ENCODE measurements around the gene FGF2. TPM values are rescaled to one million over a fixed set of nuclear protein-coding genes. Genes with fewer than 3 reads are reported as not detected.
"Not testable (repeated sequence)": the region's sequence is repeated elsewhere in the genome, so short reads cannot be mapped to it uniquely, and the experiment has no call there.

The FGF2 gene
- total and polyA plus RNA-seq, 5 donors from 2014 or later: not detected

DNA sequence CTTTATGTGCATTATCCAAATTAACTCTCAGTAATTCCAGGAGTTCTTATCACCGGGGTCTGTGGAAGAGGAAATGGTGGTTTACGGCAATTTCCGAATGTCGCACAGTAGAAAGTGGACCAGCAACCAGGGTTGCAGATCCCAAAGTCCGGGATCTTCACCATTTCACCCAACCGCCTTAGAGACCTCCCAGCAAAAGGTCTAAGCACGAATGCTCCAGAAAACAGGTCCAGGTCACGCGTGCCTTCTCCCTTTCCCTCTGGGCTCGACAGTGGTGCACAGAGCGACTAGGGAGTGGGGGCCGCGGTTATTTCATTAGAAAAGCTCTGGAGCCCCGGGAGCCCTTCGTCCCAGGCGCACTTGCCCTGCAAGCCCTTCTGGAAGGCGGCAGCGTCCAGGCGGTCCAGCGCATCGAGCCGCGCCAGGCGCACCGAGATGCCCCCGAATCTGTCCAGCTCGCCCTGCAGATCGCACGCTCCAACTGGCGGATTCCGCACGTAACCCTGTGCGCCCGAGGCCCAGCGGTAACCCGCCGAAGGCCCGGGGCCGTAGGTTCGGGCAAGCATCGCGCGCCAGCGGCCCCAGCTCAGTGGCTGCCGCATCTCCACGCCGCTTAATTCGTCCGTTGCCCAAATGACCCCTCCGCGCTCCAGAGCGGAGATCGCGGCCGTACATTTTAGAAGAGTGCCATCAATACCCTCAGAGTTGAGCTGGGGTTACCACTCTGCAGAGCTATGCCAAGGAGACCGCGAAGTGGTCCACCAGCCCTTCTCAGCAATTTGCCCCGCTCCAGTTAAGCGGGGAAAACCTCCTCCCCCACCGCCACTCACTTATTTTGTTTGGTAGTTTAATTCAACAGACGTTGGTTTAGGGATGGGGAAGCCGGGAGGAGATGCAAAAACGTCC is 95.6 kb downstream of the FGF2 start, which contains the start of gene NUDT6:
NUDT6 (minus strand) TSS at position 627 of the 906 bp plus-strand sequence; CDS start at position 602, 25 bp downstream.
- H3K27ac ChIP-seq (ENCODE audit: insufficient read depth, low read length, poor library complexity, severe bottlenecking): peak within 1 kb of the TSS; percentile 81
- H3K4me3 ChIP-seq (ENCODE audit: low read depth, low read length): peak within 1 kb of the TSS; percentile 95
- DNase-seq (peak; percentile 3 to 68 (median 38)), ATAC-seq (ENCODE audit: low read depth in 2 of 2) (peak; percentile 38 to 43)
- Mint-ChIP-seq H3K27ac (peak within 1 kb of the TSS in 2 of 3 donors; percentile 92 to 96), H3K4me3 (peak within 1 kb of the TSS in 3 of 4 donors; percentile 97 to 99 (median 99)), H3K27me3 (no peaks in the 10 kb centered on the region), H3K36me3 (no peaks in the 10 kb centered on the region), H3K4me1 (peaks cover 5 to 21% (median 9%) of the 10 kb centered on the region in 4 donors), H3K9me3 (no peaks in the 10 kb centered on the region)
- peaks cover 22% of the 10 kb centered on the region for H3K4me1 ChIP-seq (ENCODE audit: control insufficient read depth, insufficient read depth, low read length, poor library complexity, severe bottlenecking)
- no peaks in the 10 kb centered on the region for H3K36me3 ChIP-seq (ENCODE audit: control insufficient read depth, insufficient read depth, low read length)
- no peaks in the 10 kb centered on the region for H3K9me3 ChIP-seq (ENCODE audit: control insufficient read depth in 2 of 2, low read length in 2 of 2)
- no peaks in the 10 kb centered on the region for H3K27me3 ChIP-seq (ENCODE audit: control insufficient read depth, insufficient read depth, low read length)

DNA sequence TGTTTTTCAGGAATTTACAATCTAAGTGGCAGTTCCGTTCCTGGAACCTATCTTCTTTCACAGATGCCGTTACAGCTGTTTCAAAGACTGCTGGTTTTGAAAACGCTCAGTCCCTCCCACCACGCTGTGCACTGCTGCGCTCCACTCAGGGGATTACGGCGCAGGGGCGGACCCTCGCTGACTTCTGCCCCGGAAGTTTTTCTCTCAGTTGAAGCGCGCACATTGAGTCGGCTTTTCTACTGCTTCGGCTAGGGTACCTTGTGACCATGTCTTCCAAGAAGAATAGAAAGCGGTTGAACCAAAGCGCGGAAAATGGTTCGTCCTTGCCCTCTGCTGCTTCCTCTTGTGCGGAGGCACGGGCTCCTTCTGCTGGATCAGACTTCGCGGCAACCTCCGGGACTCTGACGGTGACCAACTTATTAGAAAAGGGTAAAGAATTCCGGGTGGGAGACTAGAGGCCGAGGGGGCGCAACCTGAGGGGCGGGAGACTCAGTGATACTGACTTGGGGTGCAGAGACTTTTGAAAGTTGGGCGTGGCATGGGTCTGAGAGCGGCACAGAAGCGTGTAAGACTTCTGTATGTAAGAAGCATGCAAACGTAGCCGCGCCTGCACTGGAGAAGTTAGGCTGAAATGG is 96.4 kb downstream of the FGF2 start:
- peaks cover 22% of the 10 kb centered on the region for H3K4me1 ChIP-seq (ENCODE audit: control insufficient read depth, insufficient read depth, low read length, poor library complexity, severe bottlenecking)
- H3K27me3 Mint-ChIP-seq: no peaks in the 10 kb centered on the region
- peak; percentile 73 to 96 (median 86) for DNase-seq
- peaks cover 5 to 25% (median 10%) of the 10 kb centered on the region in 4 donors for H3K4me1 Mint-ChIP-seq
- no peaks in the 10 kb centered on the region for H3K27me3 ChIP-seq (ENCODE audit: control insufficient read depth, insufficient read depth, low read length)
- H3K36me3 ChIP-seq (ENCODE audit: control insufficient read depth, insufficient read depth, low read length): peaks cover 2% of the 10 kb centered on the region
- no peaks in the 10 kb centered on the region for H3K36me3 Mint-ChIP-seq
- H3K27ac ChIP-seq (ENCODE audit: insufficient read depth, low read length, poor library complexity, severe bottlenecking): peak overlapping the region; percentile 81
- peak overlapping the region in 2 of 3 donors; percentile 92 to 96 for H3K27ac Mint-ChIP-seq
- no peaks in the 10 kb centered on the region for H3K9me3 Mint-ChIP-seq
- peak overlapping the region; percentile 95 for H3K4me3 ChIP-seq (ENCODE audit: low read depth, low read length)
- peak overlapping the region in 3 of 4 donors; percentile 97 to 99 (median 99) for H3K4me3 Mint-ChIP-seq
- H3K9me3 ChIP-seq (ENCODE audit: control insufficient read depth in 2 of 2, low read length in 2 of 2): no peaks in the 10 kb centered on the region
- ATAC-seq (ENCODE audit: low read depth in 2 of 2): peak; percentile 97 to 98

- Histone ChIP-seq H3K9me3 (ENCODE audit: control insufficient read depth in 2 of 2, low read length in 2 of 2) (no peaks in the 10 kb centered on the region), H3K36me3 (ENCODE audit: control insufficient read depth, insufficient read depth, low read length) (peaks cover 16% of the 10 kb centered on the region), H3K4me1 (ENCODE audit: control insufficient read depth, insufficient read depth, low read length, poor library complexity, severe bottlenecking) (peaks cover 5% of the 10 kb centered on the region), H3K27me3 (ENCODE audit: control insufficient read depth, insufficient read depth, low read length) (no peaks in the 10 kb centered on the region), H3K4me3 (ENCODE audit: low read depth, low read length) (no peak overlapping the region), H3K27ac (ENCODE audit: insufficient read depth, low read length, poor library complexity, severe bottlenecking) (no peak overlapping the region)
- ATAC-seq (ENCODE audit: low read depth in 2 of 2) (no peak), DNase-seq (no peak)
- Mint-ChIP-seq H3K27ac (no peak overlapping the region), H3K4me3 (no peak overlapping the region), H3K9me3 (no peaks in the 10 kb centered on the region), H3K27me3 (no peaks in the 10 kb centered on the region), H3K36me3 (peaks cover 6% of the 10 kb centered on the region), H3K4me1 (peaks cover 3 to 8% (median 5%) of the 10 kb centered on the region in 4 donors)
These were observed 102.3 kb downstream of the FGF2 start for GRCh38 chr4:122928930-122929329.

GRCh38 chr4:122930862-122931261 is 104.2 kb downstream of the FGF2 start:
- H3K9me3 Mint-ChIP-seq: no peaks in the 10 kb centered on the region
- H3K4me3 Mint-ChIP-seq: no peak overlapping the region
- no peak overlapping the region for H3K27ac Mint-ChIP-seq

GRCh38 chr4:122932763-122933162 is 106.1 kb downstream of the FGF2 start:
- Histone ChIP-seq H3K4me3 (ENCODE audit: low read depth, low read length) (no peak overlapping the region), H3K4me1 (ENCODE audit: control insufficient read depth, insufficient read depth, low read length, poor library complexity, severe bottlenecking) (no peaks in the 10 kb centered on the region), H3K27ac (ENCODE audit: insufficient read depth, low read length, poor library complexity, severe bottlenecking) (no peak overlapping the region), H3K9me3 (ENCODE audit: control insufficient read depth in 2 of 2, low read length in 2 of 2) (no peaks in the 10 kb centered on the region), H3K27me3 (ENCODE audit: control insufficient read depth, insufficient read depth, low read length) (no peaks in the 10 kb centered on the region), H3K36me3 (ENCODE audit: control insufficient read depth, insufficient read depth, low read length) (peaks cover 43% of the 10 kb centered on the region)
- ATAC-seq (ENCODE audit: low read depth in 2 of 2) (no peak), DNase-seq (no peak)
- peaks cover 0 to 8% (median 2%) of the 10 kb centered on the region in 4 donors for H3K4me1 Mint-ChIP-seq
- H3K27me3 Mint-ChIP-seq: no peaks in the 10 kb centered on the region
- H3K4me3 Mint-ChIP-seq: no peak overlapping the region
- H3K36me3 Mint-ChIP-seq: peaks cover 25% of the 10 kb centered on the region
- no peak overlapping the region for H3K27ac Mint-ChIP-seq
- H3K9me3 Mint-ChIP-seq: no peaks in the 10 kb centered on the region

More at GRCh38 chr4:122930862-122931261, 104.2 kb downstream of the FGF2 start:
- peaks cover 5 to 8% (median 7%) of the 10 kb centered on the region in 4 donors for H3K4me1 Mint-ChIP-seq
- no peaks in the 10 kb centered on the region for H3K27me3 ChIP-seq (ENCODE audit: control insufficient read depth, insufficient read depth, low read length)
- no peaks in the 10 kb centered on the region for H3K27me3 Mint-ChIP-seq
- peaks cover 19% of the 10 kb centered on the region for H3K36me3 Mint-ChIP-seq
- peak in 2 of 3 donors; percentile 28 to 33 for DNase-seq
- H3K27ac ChIP-seq (ENCODE audit: insufficient read depth, low read length, poor library complexity, severe bottlenecking): no peak overlapping the region
- H3K4me1 ChIP-seq (ENCODE audit: control insufficient read depth, insufficient read depth, low read length, poor library complexity, severe bottlenecking): no peaks in the 10 kb centered on the region
- H3K4me3 ChIP-seq (ENCODE audit: low read depth, low read length): no peak overlapping the region
- H3K9me3 ChIP-seq (ENCODE audit: control insufficient read depth in 2 of 2, low read length in 2 of 2): no peaks in the 10 kb centered on the region
- no peak for ATAC-seq (ENCODE audit: low read depth in 2 of 2)
- H3K36me3 ChIP-seq (ENCODE audit: control insufficient read depth, insufficient read depth, low read length): peaks cover 28% of the 10 kb centered on the region

GRCh38 chr4:122945136-122945535 is 118.5 kb downstream of the FGF2 start:
- not testable (repeated sequence) for H3K4me1 ChIP-seq (ENCODE audit: control insufficient read depth, insufficient read depth, low read length, poor library complexity, severe bottlenecking); H3K4me3 ChIP-seq (ENCODE audit: low read depth, low read length); H3K27me3 Mint-ChIP-seq; H3K4me3 Mint-ChIP-seq; H3K4me1 Mint-ChIP-seq; H3K27me3 ChIP-seq (ENCODE audit: control insufficient read depth, insufficient read depth, low read length); H3K9me3 Mint-ChIP-seq; H3K27ac ChIP-seq (ENCODE audit: insufficient read depth, low read length, poor library complexity, severe bottlenecking); H3K27ac Mint-ChIP-seq; H3K9me3 ChIP-seq (ENCODE audit: control insufficient read depth in 2 of 2, low read length in 2 of 2); ATAC-seq (ENCODE audit: low read depth in 2 of 2)
- peak in 1 of 3 donors; percentile 27 for DNase-seq
- H3K36me3 ChIP-seq (ENCODE audit: control insufficient read depth, insufficient read depth, low read length): peaks cover 37% of the 10 kb centered on the region
- peaks cover 45% of the 10 kb centered on the region for H3K36me3 Mint-ChIP-seq

DNA sequence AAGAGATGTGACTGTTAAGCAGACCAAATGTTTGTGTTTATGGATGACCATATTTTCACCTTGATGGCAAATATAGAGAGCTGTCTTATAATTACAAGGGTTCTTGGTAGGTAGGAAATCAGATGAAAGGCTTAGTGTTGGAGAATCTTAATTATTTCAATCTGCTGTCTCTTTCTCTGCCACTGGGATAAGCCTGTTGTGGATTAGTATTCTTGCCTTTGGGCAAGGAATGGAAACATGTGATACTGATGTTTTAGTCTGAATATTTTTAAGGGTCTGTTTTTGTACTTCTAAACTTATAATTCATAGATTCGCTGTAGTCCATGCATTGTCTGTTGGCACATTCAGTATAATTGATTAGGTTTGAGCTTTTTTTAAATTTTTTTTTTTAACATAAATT is 119.5 kb downstream of the FGF2 start:
- H3K27ac ChIP-seq (ENCODE audit: insufficient read depth, low read length, poor library complexity, severe bottlenecking): no peak overlapping the region
- Mint-ChIP-seq H3K36me3 (peaks cover 49% of the 10 kb centered on the region), H3K4me1 (peaks cover 0 to 6% (median 4%) of the 10 kb centered on the region in 4 donors), H3K27ac (peak overlapping the region in 1 of 3 donors; percentile 62), H3K4me3 (no peak overlapping the region), H3K9me3 (no peaks in the 10 kb centered on the region), H3K27me3 (no peaks in the 10 kb centered on the region)
- H3K36me3 ChIP-seq (ENCODE audit: control insufficient read depth, insufficient read depth, low read length): peaks cover 44% of the 10 kb centered on the region
- H3K4me3 ChIP-seq (ENCODE audit: low read depth, low read length): no peak overlapping the region
- DNase-seq (no peak), ATAC-seq (ENCODE audit: low read depth in 2 of 2) (no peak)
- H3K27me3 ChIP-seq (ENCODE audit: control insufficient read depth, insufficient read depth, low read length): no peaks in the 10 kb centered on the region
- no peaks in the 10 kb centered on the region for H3K4me1 ChIP-seq (ENCODE audit: control insufficient read depth, insufficient read depth, low read length, poor library complexity, severe bottlenecking)
- H3K9me3 ChIP-seq (ENCODE audit: control insufficient read depth in 2 of 2, low read length in 2 of 2): no peaks in the 10 kb centered on the region

Measured in CD4-positive, CD25-positive, alpha-beta regulatory T cell (primary cell).